GM12873 (cell line): ENCODE data around the gene PLA2G4E.

ENCODE experiments used
- CTCF ChIP-seq: IDR thresholded peaks from 2 replicates; pipeline ENCODE4 v1.5.1; 2012; ENCODE audit warnings: low read depth, mild to moderate bottlenecking, moderate library complexity, low read length, control low read depth; ENCODE audit not compliant: insufficient read depth; ENCODE audit errors: missing control alignments

The PLA2G4E gene

DNA sequence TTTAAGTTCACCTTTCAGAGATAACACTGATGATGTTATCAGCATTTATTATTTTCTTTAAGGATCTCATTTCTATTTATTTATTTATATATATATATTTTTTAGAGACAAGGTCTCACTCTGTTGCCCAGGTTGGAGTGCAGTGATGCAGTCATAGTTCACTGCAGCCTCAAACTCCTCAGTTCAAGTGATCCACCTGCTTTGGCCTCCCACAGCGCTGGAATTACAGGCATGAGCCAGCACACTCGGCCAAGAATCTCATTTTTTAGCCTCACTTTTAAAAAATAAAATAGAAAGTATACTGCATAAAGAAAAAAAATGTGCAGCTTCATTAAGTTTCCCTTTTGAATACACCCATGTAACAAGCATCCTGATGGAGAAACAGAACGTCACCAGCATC lies 37.9 kb upstream of the PLA2G4E start:
- TF ChIP-seq CTCF: no peak

DNA sequence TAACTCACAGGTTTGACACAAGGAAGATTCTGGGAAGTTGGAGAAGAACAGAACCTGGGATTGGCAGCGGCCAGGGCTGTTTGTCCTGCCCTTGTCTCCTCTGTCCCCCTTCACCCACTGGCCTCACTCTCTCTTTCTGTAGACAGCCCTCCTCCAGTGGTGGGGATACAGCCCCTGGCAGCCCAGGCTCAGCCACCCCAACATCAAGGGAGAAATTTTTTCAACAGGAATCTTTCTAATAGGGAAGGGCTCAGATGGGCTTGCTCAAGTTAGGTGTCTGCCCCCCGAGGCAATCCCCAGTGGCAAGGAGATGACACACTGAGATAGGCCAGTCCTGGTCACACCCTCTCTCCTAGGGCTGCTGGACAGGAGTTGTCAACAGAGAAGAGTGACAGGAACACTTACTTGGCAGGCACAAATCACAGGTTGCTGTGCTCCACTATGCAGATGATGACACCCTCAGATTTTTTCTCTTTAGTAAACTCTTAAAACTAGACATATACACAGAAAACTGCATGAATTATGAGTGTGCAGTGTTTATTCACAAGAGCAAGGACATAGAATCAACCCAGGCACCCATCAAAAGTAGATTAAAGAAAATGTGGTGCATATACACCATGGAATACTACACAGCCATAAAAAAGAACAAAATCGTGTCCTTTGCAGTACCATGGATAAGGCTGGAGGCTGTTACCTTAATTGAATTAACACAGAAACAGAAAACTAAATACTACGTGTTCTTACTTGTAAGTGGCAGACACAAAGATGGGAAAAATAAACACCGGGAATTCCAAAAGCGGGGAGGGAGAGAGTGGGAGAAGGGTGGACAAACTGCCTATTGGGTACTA lies 37.2 kb upstream of the PLA2G4E start:
- TF ChIP-seq CTCF: no peak

DNA sequence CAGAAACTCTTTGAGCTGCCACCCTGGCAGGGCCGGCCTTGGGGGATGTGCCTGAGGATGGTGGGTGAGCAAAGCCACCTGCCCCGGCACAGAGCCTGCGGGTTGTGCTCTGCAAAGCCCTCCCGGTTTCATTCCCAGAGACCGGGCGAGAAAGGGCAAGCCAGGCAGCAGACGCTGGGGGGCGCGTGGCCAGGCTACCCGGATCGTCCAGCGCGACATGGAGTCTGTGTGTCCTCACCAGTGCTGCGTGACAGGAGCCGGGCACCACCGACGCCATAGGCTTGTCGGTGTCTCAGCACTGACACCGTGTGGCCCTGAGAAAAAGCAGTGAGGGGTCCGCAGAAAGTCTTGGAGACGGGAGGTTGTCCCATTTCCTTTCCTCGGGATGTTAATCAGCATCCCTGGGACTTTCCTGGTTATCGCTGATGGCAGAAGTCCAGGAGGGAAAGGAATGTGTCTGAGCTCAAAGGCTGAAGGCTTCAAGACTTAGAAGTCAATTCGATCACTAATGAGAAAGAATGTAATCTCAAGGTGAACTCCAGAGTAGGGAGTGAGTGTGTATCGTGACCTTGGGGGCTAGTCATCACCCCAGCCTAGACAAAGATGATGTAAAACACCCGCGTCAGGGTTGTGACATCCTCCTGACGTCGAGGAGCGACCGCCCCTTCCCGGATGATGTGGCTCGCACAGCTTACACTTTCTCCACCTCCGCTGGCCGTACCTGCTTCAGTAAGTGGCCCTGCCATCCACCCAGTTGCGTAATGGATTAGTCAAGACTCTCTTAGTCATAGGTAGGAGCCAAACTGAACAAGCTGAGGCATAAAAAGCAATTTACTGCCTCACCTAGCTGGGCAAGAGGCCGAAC lies 36.3 kb upstream of the PLA2G4E start:
- TF ChIP-seq CTCF: peak; percentile 68

DNA sequence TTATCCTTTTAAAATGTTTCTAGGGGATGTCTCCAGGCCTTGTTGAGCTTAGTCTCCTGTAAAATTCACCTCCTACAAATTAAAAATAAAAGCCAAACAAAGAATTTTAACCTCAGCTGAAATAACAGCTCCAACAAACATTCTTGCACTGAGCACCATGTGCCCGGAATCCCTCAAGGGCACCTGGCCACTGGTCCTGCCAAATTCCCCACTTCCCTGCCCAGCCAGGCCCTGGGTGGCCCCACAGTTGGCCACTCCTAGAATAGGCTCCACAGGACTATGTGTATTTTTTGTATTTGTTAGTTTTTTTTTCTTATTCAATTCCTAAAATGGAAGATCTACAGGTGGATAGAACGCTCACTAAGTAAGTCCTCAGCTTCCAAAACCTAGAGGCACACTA lies 33.1 kb upstream of the PLA2G4E start:
- no peak for TF ChIP-seq CTCF

- TF ChIP-seq CTCF: no peak
Observed at GRCh38 chr15:42053010-42053409, 32.2 kb upstream of the PLA2G4E start.

DNA sequence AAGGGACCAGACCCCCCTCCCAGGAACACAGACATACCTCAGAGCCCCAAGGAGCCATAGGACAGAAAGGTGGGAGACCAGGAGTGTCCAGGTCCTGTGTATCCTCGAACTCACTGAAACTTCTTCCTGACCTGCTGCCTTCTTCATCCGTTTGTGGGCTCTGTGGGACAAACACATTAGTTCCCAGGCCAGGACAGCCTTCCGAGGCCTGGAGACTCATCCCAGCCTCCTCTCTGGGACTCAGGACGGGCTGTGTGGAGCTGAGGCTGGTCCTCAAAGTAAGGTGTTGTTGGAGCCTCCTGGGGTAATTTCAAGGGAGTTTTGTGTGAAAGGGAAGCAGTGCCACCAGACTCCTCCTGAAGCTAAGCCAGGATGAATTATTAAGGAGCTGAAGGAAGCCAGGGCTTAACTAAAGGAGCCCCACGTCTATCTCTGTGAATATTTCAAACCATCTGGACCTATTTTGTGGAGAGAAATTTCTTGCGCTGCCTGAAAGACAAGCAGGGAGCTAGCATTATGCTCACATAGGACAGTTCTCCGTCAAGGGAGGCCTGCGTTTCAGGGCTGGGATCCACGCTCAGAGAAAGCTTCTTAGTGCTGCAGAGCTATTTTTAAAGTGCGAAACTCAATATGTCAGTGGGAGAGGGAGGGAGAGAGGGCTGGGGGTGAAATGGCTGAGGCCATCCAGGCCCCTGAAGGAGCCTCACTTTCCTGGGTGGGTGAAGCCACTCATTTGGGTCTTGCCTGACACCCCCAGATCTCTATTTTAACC lies 29.8 kb upstream of the PLA2G4E start:
- no peak for TF ChIP-seq CTCF
